ENCODE results near the gene DYNC1LI1.

The DYNC1LI1 gene

GRCh38 chr3:32493437-32494414 lies 76.9 kb downstream of the DYNC1LI1 start:
- DNase-seq (ENCODE audit: low read depth in 1 of 2, low spot score in 1 of 2): no peak

- DNase-seq (ENCODE audit: low read depth in 1 of 2, low spot score in 1 of 2): no peak
Measured at GRCh38 chr3:32492684-32493436, 77.8 kb downstream of the DYNC1LI1 start.

GRCh38 chr3:32488474-32489008 lies 82.1 kb downstream of the DYNC1LI1 start:
- no peak for DNase-seq (ENCODE audit: low read depth in 1 of 2, low spot score in 1 of 2)

- DNase-seq (ENCODE audit: low read depth in 1 of 2, low spot score in 1 of 2): no peak
Measured at GRCh38 chr3:32487781-32488473, 82.7 kb downstream of the DYNC1LI1 start.

- no peak for DNase-seq (ENCODE audit: low read depth in 1 of 2, low spot score in 1 of 2)
Measured at GRCh38 chr3:32484436-32484835, 86.2 kb downstream of the DYNC1LI1 start.

GRCh38 chr3:32483772-32484171 lies 86.9 kb downstream of the DYNC1LI1 start:
- DNase-seq (ENCODE audit: low read depth in 1 of 2, low spot score in 1 of 2): no peak

GRCh38 chr3:32482693-32483092 lies 88.0 kb downstream of the DYNC1LI1 start:
- no peak for DNase-seq (ENCODE audit: low read depth in 1 of 2, low spot score in 1 of 2)

- DNase-seq (ENCODE audit: low read depth in 1 of 2, low spot score in 1 of 2): no peak
Measured at GRCh38 chr3:32481791-32482631, 88.6 kb downstream of the DYNC1LI1 start.

- DNase-seq (ENCODE audit: low read depth in 1 of 2, low spot score in 1 of 2): no peak
Measured at GRCh38 chr3:32480604-32481003, 90.1 kb downstream of the DYNC1LI1 start.
